ENCODE results near the gene VSIG8.

VSIG8 gene

DNA sequence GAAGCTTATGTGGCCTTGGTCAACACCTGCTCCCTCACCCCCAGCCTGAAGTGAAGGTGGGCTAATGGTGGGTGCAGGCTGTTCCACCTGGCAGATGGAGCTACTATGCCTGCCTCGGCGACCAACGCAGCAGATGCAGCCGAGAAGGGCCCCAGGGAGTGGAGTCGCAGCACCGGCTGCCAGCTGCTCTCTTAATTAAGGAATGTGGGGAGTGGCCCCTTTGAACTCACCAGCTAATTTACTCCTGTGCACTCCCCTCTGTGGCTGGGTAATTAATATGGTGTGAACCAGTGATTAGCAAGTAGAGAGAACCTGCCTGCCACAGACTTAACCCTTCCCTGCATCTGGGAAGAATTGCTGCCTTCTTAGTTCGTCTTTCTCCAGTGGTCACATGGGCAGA lies 39.1 kb downstream of the VSIG8 start:
- H3K9me3 ChIP-seq = no peaks in the 10 kb centered on the region
- TF ChIP-seq Cebpa-rat (IDR thresholded peaks at IDR 0.05) = no peak
- no peak overlapping the region for H3K4me2 ChIP-seq
- no peak overlapping the region for H3K9ac ChIP-seq
- no peaks in the 10 kb centered on the region for H3K27me3 ChIP-seq
- H3K36me3 ChIP-seq = no peaks in the 10 kb centered on the region
- H4K20me1 ChIP-seq = no peaks in the 10 kb centered on the region
- H3K27ac ChIP-seq = no peak overlapping the region
- H3K4me1 ChIP-seq = peaks cover 12% of the 10 kb centered on the region
- H3K4me3 ChIP-seq = no peak overlapping the region

DNA sequence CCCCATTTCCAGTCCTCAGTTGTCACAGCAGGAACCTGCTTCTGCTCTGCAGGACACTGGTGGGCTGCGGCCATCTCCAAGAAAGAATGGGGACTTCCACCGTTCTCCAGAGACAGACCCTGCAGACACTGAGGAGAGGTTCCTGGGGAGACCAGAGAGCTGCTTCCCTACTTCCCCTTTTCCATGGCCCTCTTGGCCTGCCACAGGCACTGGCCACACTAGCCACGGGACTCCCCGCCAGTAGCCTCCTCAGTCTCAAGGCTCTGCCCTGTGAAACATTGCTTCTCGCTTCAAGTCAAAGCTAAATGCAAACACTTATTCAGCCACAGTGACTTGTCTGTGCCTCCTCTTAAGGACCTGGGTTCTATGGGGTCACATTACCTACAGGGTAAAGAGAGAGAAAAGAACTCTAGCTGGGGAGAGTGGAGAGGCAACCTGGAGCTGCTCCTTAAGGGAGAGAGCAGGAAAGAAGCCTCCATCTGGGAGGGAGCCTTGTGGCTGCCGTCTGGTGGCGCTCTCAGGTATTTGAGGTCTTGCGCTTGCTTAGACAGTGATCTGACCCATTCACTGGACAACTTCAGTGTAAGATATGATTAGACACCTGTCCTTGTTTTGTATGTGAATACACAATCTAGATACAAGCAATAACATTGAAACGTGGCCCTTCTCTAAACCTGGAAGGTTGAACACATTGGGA lies 41.1 kb downstream of the VSIG8 start:
- H3K27me3 ChIP-seq = no peaks in the 10 kb centered on the region
- no peak overlapping the region for H3K4me3 ChIP-seq
- peaks cover 6% of the 10 kb centered on the region for H3K4me1 ChIP-seq
- H3K4me2 ChIP-seq = no peak overlapping the region
- no peaks in the 10 kb centered on the region for H3K9me3 ChIP-seq
- no peaks in the 10 kb centered on the region for H3K36me3 ChIP-seq
- H4K20me1 ChIP-seq = no peaks in the 10 kb centered on the region
- no peak for TF ChIP-seq Cebpa-rat (IDR thresholded peaks at IDR 0.05)
- H3K27ac ChIP-seq = no peak overlapping the region
- H3K9ac ChIP-seq = no peak overlapping the region

DNA sequence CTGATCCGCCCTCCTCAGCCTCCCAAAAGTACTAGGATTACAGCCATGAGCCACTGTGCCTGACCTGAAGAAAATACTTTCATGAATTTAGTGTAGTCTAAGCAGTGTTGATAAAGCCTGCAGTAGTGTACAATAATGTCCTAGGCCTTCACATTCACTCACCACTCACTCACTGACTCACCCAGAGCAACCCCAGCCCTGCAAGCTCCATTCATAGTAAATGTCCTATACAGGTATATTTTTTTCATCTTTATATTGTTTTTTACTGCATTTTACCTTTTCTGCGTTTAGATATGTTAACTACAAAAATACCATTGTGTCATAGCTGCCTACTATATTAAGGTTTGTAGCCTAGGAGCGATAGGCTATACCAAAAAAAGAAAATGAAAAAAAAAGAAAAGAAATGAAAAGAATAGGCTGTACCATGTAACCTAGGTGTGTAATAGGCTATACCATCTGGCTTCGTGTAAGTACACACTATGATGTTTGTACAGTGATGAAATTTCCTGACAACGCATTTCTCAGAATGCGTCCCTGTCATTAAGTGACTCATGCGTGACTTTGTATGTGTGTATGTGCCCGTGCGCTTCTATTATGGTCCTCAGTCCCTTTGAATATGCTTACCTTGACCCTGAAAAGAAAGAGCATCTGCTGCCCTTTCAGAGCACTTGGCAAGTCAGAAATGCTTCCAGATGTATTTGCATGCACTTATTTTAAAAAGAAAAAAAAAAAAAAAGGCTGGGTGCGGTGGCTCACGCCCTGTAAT lies 45.0 kb downstream of the VSIG8 start:
- Histone ChIP-seq H3K9ac (no peak overlapping the region), H3K36me3 (no peaks in the 10 kb centered on the region), H3K9me3 (no peaks in the 10 kb centered on the region), H3K27me3 (no peaks in the 10 kb centered on the region), H4K20me1 (no peaks in the 10 kb centered on the region), H3K4me1 (no peaks in the 10 kb centered on the region), H3K4me3 (no peak overlapping the region), H3K27ac (no peak overlapping the region), H3K4me2 (no peak overlapping the region)
- TF ChIP-seq Cebpa-rat (IDR thresholded peaks at IDR 0.05) = no peak

DNA sequence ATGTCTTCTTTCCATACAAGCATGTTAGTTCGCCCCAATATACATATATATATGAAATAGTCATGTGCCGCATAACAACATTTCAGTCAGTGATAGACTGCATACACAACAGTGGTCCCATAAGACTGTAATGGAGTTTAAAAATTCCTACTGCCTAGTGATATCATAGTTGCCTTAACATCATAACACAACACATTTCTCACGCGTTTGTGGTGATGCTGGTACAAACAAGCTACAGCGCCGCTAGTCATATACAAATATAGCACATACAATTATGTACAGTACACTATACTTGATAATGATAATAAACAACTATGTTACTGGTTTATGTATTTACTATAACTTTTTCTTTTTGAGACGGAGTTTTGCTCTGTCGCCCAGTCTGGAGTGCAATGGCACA lies 46.5 kb downstream of the VSIG8 start:
- Histone ChIP-seq H3K27ac (no peak overlapping the region), H4K20me1 (no peaks in the 10 kb centered on the region), H3K9me3 (no peaks in the 10 kb centered on the region), H3K4me2 (no peak overlapping the region), H3K27me3 (no peaks in the 10 kb centered on the region), H3K36me3 (no peaks in the 10 kb centered on the region), H3K4me1 (no peaks in the 10 kb centered on the region), H3K4me3 (no peak overlapping the region), H3K9ac (no peak overlapping the region)
- no peak for TF ChIP-seq Cebpa-rat (IDR thresholded peaks at IDR 0.05)

DNA sequence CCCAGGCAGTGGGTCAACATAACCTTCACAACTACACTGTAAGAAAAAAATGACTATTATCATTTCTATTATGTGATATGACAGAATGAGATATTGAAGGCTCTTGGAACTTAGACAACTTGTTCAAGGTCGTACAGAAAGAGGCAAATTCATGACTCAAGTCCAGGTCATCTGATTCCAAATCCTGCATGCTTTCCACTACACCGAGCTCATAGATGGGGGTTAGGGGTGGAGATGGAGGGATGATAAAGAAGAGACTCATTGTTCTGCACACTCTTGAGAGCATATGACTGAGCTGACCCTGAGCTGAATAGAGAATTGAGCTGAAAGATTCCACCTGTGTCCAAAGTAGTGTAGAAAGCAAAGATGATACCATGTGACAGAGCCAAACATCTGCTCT lies 57.5 kb downstream of the VSIG8 start:
- Histone ChIP-seq H4K20me1 (peaks cover 2% of the 10 kb centered on the region; the same call in 1 of the 2 replicates), H3K27me3 (no peaks in the 10 kb centered on the region), H3K4me3 (no peak overlapping the region), H3K27ac (no peak overlapping the region), H3K36me3 (no peaks in the 10 kb centered on the region), H3K4me1 (peaks cover 15% of the 10 kb centered on the region), H3K9me3 (no peaks in the 10 kb centered on the region), H3K4me2 (no peak overlapping the region), H3K9ac (no peak overlapping the region)
- TF ChIP-seq Cebpa-rat (IDR thresholded peaks at IDR 0.05) = no peak
